H1 (cell line): ENCODE results near the gene MCCD1. TPM values are rescaled to one million over a fixed set of nuclear protein-coding genes. Genes with fewer than 3 reads are reported as not detected.

Source experiments
- FOSL1 ChIP-seq: IDR thresholded peaks from 2 replicates; pipeline ENCODE4 v1.6.1; 2011; ENCODE audit warnings: mild to moderate bottlenecking, low read depth, low read length, moderate library complexity; ENCODE audit not compliant: insufficient read depth
- RFX5 ChIP-seq: IDR thresholded peaks from 2 replicates; pipeline ENCODE4 v1.6.1; 2011; ENCODE audit warnings: low read depth, low read length, improper control_type of control experiment, borderline replicate concordance
- polyA plus RNA-seq, 7 experiments: library from polyadenylated mRNA; depleted of rRNA in 3 of 7; stranded (reverse) in 5 of 7; unstranded in 2 of 7; fragments of >200 nt in 5 of 7; fragments of 200-250 nt in 2 of 7; gene quantifications; 1 replicate in 5 of 7; 2 replicates in 1 of 7; 4 replicates in 1 of 7; pipeline versions ENCODE4 v1.2.1 to v1.2.3, GENCODE V29; 2011 to 2013; ENCODE audit warnings: missing spikeins in 2 of 7, mixed read lengths in 2 of 7
- total RNA-seq: library from RNA; stranded (reverse); fragmentation: NEBNext Ultra II Directional; extraction: Animal tissue kit (Norgen Biotek cat#: 25700); gene quantifications from 2 replicates; pipeline ENCODE4 v1.2.1, GENCODE V29; 2021

MCCD1 gene
- total and polyA plus RNA-seq, 2 of the 8 experiments (the other 6 are each of a cell fraction or from before 2014, with no cell fraction given) = not detected

DNA sequence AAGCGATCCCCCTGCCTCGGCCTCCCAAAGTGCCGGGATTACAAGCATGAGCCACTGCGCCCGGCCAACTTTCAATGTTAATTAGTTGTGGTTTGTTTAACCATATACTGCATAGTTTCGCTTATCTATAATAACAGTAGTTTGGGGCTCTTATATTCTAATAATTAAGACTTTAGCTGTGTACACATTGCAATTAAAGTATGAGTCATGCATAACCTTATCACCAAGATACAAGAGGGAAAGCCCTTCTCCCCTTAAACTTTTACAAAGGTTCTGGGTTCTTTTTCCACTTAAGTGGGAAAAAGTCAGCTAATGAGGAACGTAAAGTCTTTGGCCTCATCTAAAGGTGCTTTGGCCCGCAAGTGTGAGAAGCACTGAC lies 3.2 kb upstream of the MCCD1 start (continued):
- no peak for TF ChIP-seq RFX5
- TF ChIP-seq FOSL1 = no peak
- TF ChIP-seq, all 59 proteins: peak for 0
